Measurements from ENCODE around the gene SLC26A2. TPM values are rescaled to one million over a fixed set of nuclear protein-coding genes. Genes with fewer than 3 reads are reported as not detected.
"Not testable (repeated sequence)": the region's sequence is repeated elsewhere in the genome, so short reads cannot be mapped to it uniquely, and the experiment has no call there.

SLC26A2 gene
- total RNA-seq, 2 donors from 2014 or later, result 6.3 to 12.6 TPM

DNA sequence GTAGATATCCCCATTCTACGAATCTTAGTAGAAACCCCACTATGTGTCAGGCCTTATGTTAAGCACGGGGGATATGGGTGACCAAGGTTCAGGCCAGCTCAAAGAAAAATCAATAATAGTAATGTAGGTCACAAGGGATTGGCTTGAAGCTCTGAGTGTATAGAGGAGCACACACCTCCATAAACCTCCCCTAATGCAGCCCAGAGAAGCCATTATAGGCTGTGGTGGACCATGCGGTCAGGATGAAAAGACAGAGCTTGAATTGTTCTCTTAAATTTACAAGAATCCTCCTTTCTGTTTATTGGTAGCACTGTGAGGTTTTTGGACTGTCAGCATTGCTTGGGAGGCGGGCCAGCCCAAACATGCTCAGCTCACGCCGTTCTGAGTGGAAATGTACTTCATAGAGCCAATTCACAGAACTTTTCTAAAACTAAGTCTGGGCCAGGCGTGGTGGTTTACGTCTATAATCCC lies 25.1 kb upstream of the SLC26A2 start:
- DNase-seq, result peak; percentile 28
- intact Hi-C loops (cut with DNase I), result no loop called here
- no peak for ATAC-seq

DNA sequence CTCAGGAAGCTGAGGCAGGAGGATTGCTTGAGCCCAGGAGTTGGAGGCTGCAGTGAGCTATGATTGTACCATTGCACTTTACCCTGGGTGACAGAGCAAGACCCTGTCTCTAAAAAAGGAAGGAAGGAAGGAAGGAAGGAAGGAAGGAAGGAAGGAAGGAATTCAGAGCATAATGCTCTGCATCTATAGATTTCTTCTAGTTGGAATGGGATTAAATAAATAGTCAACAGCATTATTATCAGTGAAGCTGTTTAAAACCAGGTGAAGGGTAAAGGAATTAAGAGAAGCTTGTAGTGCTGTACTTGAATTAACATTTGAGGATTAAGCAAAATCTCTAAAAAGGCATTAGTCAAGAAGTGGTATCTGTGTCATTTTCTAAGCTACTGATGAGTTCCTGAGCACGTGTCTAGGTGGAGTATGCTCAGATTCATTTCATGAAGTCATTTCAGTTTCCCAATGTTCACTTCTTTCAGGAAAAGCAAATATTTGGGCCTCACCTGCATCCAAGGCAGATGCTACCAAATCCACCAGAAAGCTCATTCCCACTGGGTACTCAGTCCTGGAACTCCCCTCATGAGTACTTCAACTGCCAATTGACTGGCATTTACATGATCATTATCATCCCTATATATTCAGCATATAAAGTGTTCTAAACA lies 24.4 kb upstream of the SLC26A2 start:
- intact Hi-C loops (cut with DNase I), result no loop called here
- ATAC-seq, result no peak
- DNase-seq, result no peak

- intact Hi-C loops (cut with DNase I), result no loop called here
- no peak for DNase-seq
- no peak for ATAC-seq
Observed at GRCh38 chr5:149936700-149937091, 23.9 kb upstream of the SLC26A2 start.

- ATAC-seq, result peak in 1 of 2 donors; percentile 37
- intact Hi-C loops (cut with DNase I), result no loop called here
- no peak for DNase-seq
Observed at GRCh38 chr5:149937610-149938009, 22.9 kb upstream of the SLC26A2 start.

- ATAC-seq, result peak in 1 of 2 donors; percentile 70
- peak; percentile 74 for DNase-seq
- intact Hi-C loops (cut with DNase I), result no loop called here
Observed at GRCh38 chr5:149938279-149938678, 22.3 kb upstream of the SLC26A2 start.

- intact Hi-C loops (cut with DNase I), result no loop called here
- DNase-seq (no peak), ATAC-seq (peak in 1 of 2 donors; percentile 18)
Observed at GRCh38 chr5:149938791-149939358, 21.7 kb upstream of the SLC26A2 start.

DNA sequence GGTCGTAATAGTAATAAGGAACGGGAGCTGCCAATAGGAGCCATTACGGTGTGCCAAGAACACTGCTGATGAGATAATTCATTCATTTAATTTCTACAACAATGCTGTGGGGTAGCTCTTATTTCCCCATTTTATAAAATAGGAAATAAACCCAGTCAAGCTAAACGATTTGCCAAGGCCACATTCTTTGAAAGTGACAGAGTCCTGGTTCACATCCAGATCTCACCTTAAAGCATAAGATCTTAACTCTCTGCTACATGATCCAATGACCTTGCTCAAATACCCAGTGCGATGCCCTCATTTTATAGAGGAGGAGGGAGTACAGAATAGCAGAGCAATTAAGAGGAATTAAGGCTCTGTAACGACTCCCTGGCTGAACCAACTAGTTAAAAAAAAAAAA lies 21.0 kb upstream of the SLC26A2 start:
- intact Hi-C loops (cut with DNase I), result no loop called here
- no peak for ATAC-seq
- DNase-seq, result no peak

GRCh38 chr5:149940077-149940574 lies 20.4 kb upstream of the SLC26A2 start:
- DNase-seq (no peak), ATAC-seq (peak in 1 of 2 donors; percentile 50)
- intact Hi-C loops (cut with DNase I), result no loop called here

DNA sequence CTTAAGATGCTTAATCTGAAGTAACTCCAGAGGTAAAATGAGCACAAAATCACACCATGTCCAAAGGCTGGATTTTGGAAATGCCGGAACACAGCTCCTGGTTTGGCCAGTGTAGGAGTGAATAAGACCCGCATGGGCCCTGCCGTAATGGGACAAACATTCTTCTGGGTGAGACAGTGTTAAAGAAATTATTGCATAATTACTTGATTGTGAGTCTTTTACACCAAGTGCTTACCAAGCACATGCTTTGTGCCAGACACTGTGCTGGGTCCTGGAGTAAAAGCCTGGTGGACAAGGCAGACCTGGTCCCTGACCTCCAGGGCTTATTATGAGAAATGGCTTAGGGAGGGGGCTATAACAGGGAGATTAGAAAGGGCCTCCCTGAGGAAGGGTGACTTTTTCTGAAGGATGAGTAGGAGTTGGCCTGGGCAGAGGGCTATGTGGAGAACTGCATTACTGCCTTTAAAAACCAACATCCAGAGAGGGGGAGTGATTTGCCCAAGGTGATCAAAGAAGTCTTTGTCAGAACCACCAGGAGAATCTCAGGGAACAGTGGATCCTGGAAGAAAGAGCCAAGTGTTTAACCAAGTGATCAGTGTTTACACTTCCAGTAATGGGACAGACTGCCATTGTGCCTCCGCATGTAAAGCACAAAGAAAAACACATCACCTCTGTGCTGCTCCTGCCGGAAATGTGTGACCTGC lies 19.5 kb upstream of the SLC26A2 start:
- DNase-seq (no peak), ATAC-seq (no peak)
- intact Hi-C loops (cut with DNase I), result no loop called here

GRCh38 chr5:149941795-149942194 lies 18.8 kb upstream of the SLC26A2 start:
- intact Hi-C loops (cut with DNase I), result no loop called here
- ATAC-seq (no peak), DNase-seq (no peak)

DNA sequence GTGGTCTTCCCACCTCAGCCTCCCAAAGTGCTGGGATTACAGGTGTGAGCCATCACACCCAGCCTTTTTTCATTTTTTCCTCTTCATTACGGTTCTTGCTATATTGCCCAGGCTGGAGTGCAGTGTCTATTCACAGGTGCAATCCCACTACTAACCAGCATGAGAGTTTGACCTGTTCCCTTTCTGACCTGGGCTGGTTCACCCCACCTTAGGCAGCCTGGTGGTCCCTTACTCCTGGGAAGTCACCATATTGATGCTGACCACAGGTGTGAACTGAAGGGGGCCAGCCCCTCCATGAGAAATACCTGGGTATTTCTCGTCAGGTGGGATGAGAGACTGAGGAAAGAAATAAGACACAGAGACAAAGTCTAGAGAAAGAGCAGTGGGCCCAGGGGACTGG lies 18.4 kb upstream of the SLC26A2 start:
- intact Hi-C loops (cut with DNase I), result no loop called here
- ATAC-seq (no peak), DNase-seq (no peak)

- DNase-seq; ATAC-seq; intact Hi-C loops (cut with DNase I): not testable (repeated sequence)
Observed at GRCh38 chr5:149942741-149943169, 17.8 kb upstream of the SLC26A2 start.

- ATAC-seq; DNase-seq; intact Hi-C loops (cut with DNase I): not testable (repeated sequence)
Observed at GRCh38 chr5:149943177-149943949, 17.2 kb upstream of the SLC26A2 start.

GRCh38 chr5:149944666-149945065 lies 15.9 kb upstream of the SLC26A2 start, which contains the start of gene PDE6A:
TSS of gene PDE6A (minus strand) at chr5:149944793. CDS start at chr5:149944673, 120 bp downstream.
- ATAC-seq (no peak), DNase-seq (no peak)
- intact Hi-C loops (cut with DNase I), result no loop called here

DNA sequence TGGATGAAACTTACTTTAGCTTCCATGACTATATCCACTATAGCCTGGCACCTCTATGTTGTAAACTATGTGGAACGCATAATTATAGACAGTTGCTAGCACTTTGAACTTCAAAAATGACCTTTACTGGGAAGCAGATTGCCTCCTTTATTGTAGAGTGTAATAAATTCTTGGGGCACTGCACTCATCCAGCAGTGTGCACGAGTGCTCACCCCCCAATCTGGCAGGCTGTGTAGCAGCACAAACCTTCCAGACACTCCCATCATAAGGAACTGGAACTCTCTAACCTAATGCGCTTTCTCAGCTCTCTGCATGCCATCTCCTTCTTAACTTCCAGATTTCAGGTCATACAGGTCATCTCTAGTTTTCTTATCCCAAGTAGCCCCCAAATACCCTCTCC lies 14.4 kb upstream of the SLC26A2 start:
- DNase-seq, result no peak
- intact Hi-C loops (cut with DNase I), result no loop called here
- ATAC-seq, result no peak

- no peak for DNase-seq
- intact Hi-C loops (cut with DNase I), result no loop called here
- ATAC-seq, result peak in 1 of 2 donors; percentile 50
Observed at GRCh38 chr5:149948993-149949392, 11.6 kb upstream of the SLC26A2 start.

GRCh38 chr5:149951138-149951749 lies 9.3 kb upstream of the SLC26A2 start:
- DNase-seq, result no peak
- no peak for ATAC-seq
- intact Hi-C loops (cut with DNase I), result no loop called here

DNA sequence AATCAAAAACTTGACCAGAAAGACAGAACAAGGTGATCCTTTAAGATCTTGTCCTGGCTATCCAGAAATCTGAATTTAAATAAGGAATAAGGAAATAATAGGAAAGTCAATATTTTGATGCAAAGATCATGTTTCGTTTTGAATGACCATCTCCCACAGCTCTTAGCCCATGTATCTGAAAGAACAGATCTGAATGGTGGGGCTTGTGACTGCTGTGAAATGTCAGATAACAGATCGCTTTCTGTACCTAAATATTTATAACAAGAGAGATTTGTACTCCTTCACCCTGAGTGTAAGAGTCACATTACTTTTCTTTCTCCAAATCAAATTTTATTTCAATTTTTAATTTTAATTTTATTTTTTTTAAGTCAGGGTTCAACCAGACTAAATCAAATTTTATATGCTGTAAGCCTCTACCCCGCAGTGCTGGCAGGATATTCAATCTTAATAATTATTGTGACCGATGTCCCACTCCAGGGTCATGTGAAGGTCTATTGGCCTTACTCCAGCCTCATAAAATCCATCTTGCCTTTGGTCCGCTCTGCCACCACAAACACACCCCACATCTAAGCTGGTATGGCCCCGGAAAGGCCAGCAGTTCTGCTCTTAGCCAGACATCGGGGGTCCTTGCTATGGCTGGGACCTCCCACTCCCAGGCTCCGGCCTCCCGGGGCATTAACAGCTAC lies 7.0 kb upstream of the SLC26A2 start:
- no peak for ATAC-seq
- intact Hi-C loops (cut with DNase I), result no loop called here
- no peak for DNase-seq

Data from left cardiac atrium (tissue), 4 donors.